ENCODE results near the gene ZNF768.

ZNF768 gene

GRCh38 chr16:30518552-30518951 is 7.8 kb downstream of the ZNF768 start:
- H3K4me1 Mint-ChIP-seq (ENCODE audit: low read depth): peaks cover 1% of the 10 kb centered on the region
- H3K4me3 Mint-ChIP-seq: no peak overlapping the region
- DNase-seq: no peak
- peak overlapping the region; percentile 19 for H3K27ac Mint-ChIP-seq
- H3K36me3 Mint-ChIP-seq (ENCODE audit: low read depth): peaks cover 89% of the 10 kb centered on the region
- H3K27me3 Mint-ChIP-seq: no peaks in the 10 kb centered on the region
- no peaks in the 10 kb centered on the region for H3K9me3 Mint-ChIP-seq

- Mint-ChIP-seq H3K27me3 (no peaks in the 10 kb centered on the region), H3K27ac (peak overlapping the region; percentile 82), H3K36me3 (ENCODE audit: low read depth) (peaks cover 99% of the 10 kb centered on the region), H3K4me1 (ENCODE audit: low read depth) (no peaks in the 10 kb centered on the region), H3K9me3 (no peaks in the 10 kb centered on the region), H3K4me3 (no peak overlapping the region)
- no peak for DNase-seq
These were observed 11.1 kb downstream of the ZNF768 start for GRCh38 chr16:30515275-30515674.

GRCh38 chr16:30511509-30511908 is 14.9 kb downstream of the ZNF768 start:
- no peak overlapping the region for H3K4me3 Mint-ChIP-seq
- H3K36me3 Mint-ChIP-seq (ENCODE audit: low read depth): peaks cover 92% of the 10 kb centered on the region
- peaks cover 2% of the 10 kb centered on the region for H3K4me1 Mint-ChIP-seq (ENCODE audit: low read depth)
- H3K9me3 Mint-ChIP-seq: no peaks in the 10 kb centered on the region
- H3K27ac Mint-ChIP-seq: peak overlapping the region; percentile 29
- H3K27me3 Mint-ChIP-seq: no peaks in the 10 kb centered on the region
- no peak for DNase-seq

GRCh38 chr16:30510376-30510938 is 15.9 kb downstream of the ZNF768 start:
- Mint-ChIP-seq H3K4me3 (no peak overlapping the region), H3K27me3 (no peaks in the 10 kb centered on the region), H3K4me1 (ENCODE audit: low read depth) (peaks cover 2% of the 10 kb centered on the region), H3K9me3 (no peaks in the 10 kb centered on the region), H3K27ac (peak overlapping the region; percentile 29), H3K36me3 (ENCODE audit: low read depth) (peaks cover 91% of the 10 kb centered on the region)
- no peak for DNase-seq

- no peak overlapping the region for H3K4me3 Mint-ChIP-seq
- no peak for DNase-seq
- peaks cover 92% of the 10 kb centered on the region for H3K36me3 Mint-ChIP-seq (ENCODE audit: low read depth)
- H3K4me1 Mint-ChIP-seq (ENCODE audit: low read depth): peaks cover 2% of the 10 kb centered on the region
- H3K27me3 Mint-ChIP-seq: no peaks in the 10 kb centered on the region
- peak overlapping the region; percentile 68 for H3K27ac Mint-ChIP-seq
- H3K9me3 Mint-ChIP-seq: no peaks in the 10 kb centered on the region
These were observed 17.1 kb downstream of the ZNF768 start for GRCh38 chr16:30509081-30509765.

- no peaks in the 10 kb centered on the region for H3K27me3 Mint-ChIP-seq
- no peak overlapping the region for H3K4me3 Mint-ChIP-seq
- H3K36me3 Mint-ChIP-seq (ENCODE audit: low read depth): peaks cover 74% of the 10 kb centered on the region
These were observed 22.7 kb downstream of the ZNF768 start for GRCh38 chr16:30503403-30504296.

GRCh38 chr16:30499284-30499683 is 27.1 kb downstream of the ZNF768 start:
- Mint-ChIP-seq H3K36me3 (ENCODE audit: low read depth) (peaks cover 75% of the 10 kb centered on the region), H3K27me3 (no peaks in the 10 kb centered on the region), H3K27ac (peak overlapping the region; percentile 24)

More at GRCh38 chr16:30503403-30504296, 22.7 kb downstream of the ZNF768 start:
- no peak for DNase-seq
- peak overlapping the region; percentile 87 for H3K27ac Mint-ChIP-seq
- no peaks in the 10 kb centered on the region for H3K9me3 Mint-ChIP-seq
- H3K4me1 Mint-ChIP-seq (ENCODE audit: low read depth): peaks cover 2% of the 10 kb centered on the region

GRCh38 chr16:30494709-30495108 is 31.7 kb downstream of the ZNF768 start:
- H3K9me3 Mint-ChIP-seq: no peaks in the 10 kb centered on the region
- H3K4me1 Mint-ChIP-seq (ENCODE audit: low read depth): peaks cover 26% of the 10 kb centered on the region
- DNase-seq: no peak
- H3K4me3 Mint-ChIP-seq: no peak overlapping the region
- peaks cover 87% of the 10 kb centered on the region for H3K36me3 Mint-ChIP-seq (ENCODE audit: low read depth)
- H3K27ac Mint-ChIP-seq: peak overlapping the region; percentile 76
- no peaks in the 10 kb centered on the region for H3K27me3 Mint-ChIP-seq

More at GRCh38 chr16:30499284-30499683, 27.1 kb downstream of the ZNF768 start:
- no peak for DNase-seq
- Mint-ChIP-seq H3K9me3 (no peaks in the 10 kb centered on the region), H3K4me1 (ENCODE audit: low read depth) (peaks cover 8% of the 10 kb centered on the region), H3K4me3 (no peak overlapping the region)

GRCh38 chr16:30493941-30494488 is 32.4 kb downstream of the ZNF768 start:
- no peaks in the 10 kb centered on the region for H3K27me3 Mint-ChIP-seq
- no peak for DNase-seq
- H3K27ac Mint-ChIP-seq: peak overlapping the region; percentile 76
- peaks cover 33% of the 10 kb centered on the region for H3K4me1 Mint-ChIP-seq (ENCODE audit: low read depth)
- no peak overlapping the region for H3K4me3 Mint-ChIP-seq
- peaks cover 88% of the 10 kb centered on the region for H3K36me3 Mint-ChIP-seq (ENCODE audit: low read depth)
- H3K9me3 Mint-ChIP-seq: no peaks in the 10 kb centered on the region

GRCh38 chr16:30491744-30492308 is 34.5 kb downstream of the ZNF768 start:
- H3K4me3 Mint-ChIP-seq: no peak overlapping the region
- peak overlapping the region; percentile 84 for H3K27ac Mint-ChIP-seq
- H3K9me3 Mint-ChIP-seq: no peaks in the 10 kb centered on the region
- H3K36me3 Mint-ChIP-seq (ENCODE audit: low read depth): peaks cover 90% of the 10 kb centered on the region
- peaks cover 48% of the 10 kb centered on the region for H3K4me1 Mint-ChIP-seq (ENCODE audit: low read depth)
- no peak for DNase-seq
- no peaks in the 10 kb centered on the region for H3K27me3 Mint-ChIP-seq

- Mint-ChIP-seq H3K9me3 (no peaks in the 10 kb centered on the region), H3K36me3 (ENCODE audit: low read depth) (peaks cover 90% of the 10 kb centered on the region), H3K4me1 (ENCODE audit: low read depth) (peaks cover 52% of the 10 kb centered on the region), H3K27me3 (no peaks in the 10 kb centered on the region), H3K4me3 (no peak overlapping the region), H3K27ac (peak overlapping the region; percentile 84)
- no peak for DNase-seq
These were observed 35.1 kb downstream of the ZNF768 start for GRCh38 chr16:30491229-30491628.

GRCh38 chr16:30490210-30490609 is 36.2 kb downstream of the ZNF768 start:
- Mint-ChIP-seq H3K4me3 (no peak overlapping the region), H3K27me3 (no peaks in the 10 kb centered on the region), H3K36me3 (ENCODE audit: low read depth) (peaks cover 94% of the 10 kb centered on the region), H3K4me1 (ENCODE audit: low read depth) (peaks cover 57% of the 10 kb centered on the region), H3K9me3 (no peaks in the 10 kb centered on the region), H3K27ac (peak overlapping the region; percentile 84)
- no peak for DNase-seq

GRCh38 chr16:30488764-30489605 is 37.4 kb downstream of the ZNF768 start:
- Mint-ChIP-seq H3K27ac (peak overlapping the region; percentile 86), H3K36me3 (ENCODE audit: low read depth) (peaks cover 94% of the 10 kb centered on the region), H3K4me1 (ENCODE audit: low read depth) (peaks cover 52% of the 10 kb centered on the region), H3K27me3 (no peaks in the 10 kb centered on the region), H3K4me3 (no peak overlapping the region), H3K9me3 (no peaks in the 10 kb centered on the region)
- no peak for DNase-seq

All from activated T-cell treated with anti-CD3 and anti-CD28 coated beads, Interleukin-2, amount 50 U/mL, for 24 hours (primary cell).